B cell (primary cell): ENCODE data around the gene BTLA. TPM values are rescaled to one million over a fixed set of nuclear protein-coding genes. Genes with fewer than 3 reads are reported as not detected.

ENCODE experiments used
- polyA plus RNA-seq: library from polyadenylated mRNA; depleted of rRNA; stranded (reverse); fragments of >200 nt; gene quantifications from 2 replicates; pipeline ENCODE4 v1.2.3, GENCODE V29; 2012
- total RNA-seq, 2 donors: library from RNA; stranded (reverse); fragments of 120-200 nt in 1 of 2; gene quantifications; 1 replicate in 1 of 2; 2 replicates in 1 of 2; pipeline versions ENCODE4 v1.2.3 to v1.2.4, GENCODE V29; 2013 to 2022

Gene BTLA
- total and polyA plus RNA-seq, 2 donors (not counting 1 experiment from before 2014, with no cell fraction given): 75.7 to 101 TPM

Other genes starting within 250 kb of the BTLA start
- 0.41 and 0.49 TPM in 2 replicates for gene SLC9C1, start 205.3 kb downstream of the BTLA start, total RNA-seq
- gene SLC9C1, start 205.3 kb downstream of the BTLA start, polyA plus RNA-seq: 0.07 and 0.30 TPM in 2 replicates
- 35.0 and 36.0 TPM in 2 replicates for gene CD200, start 166.3 kb downstream of the BTLA start, total RNA-seq
- 49.9 and 53.6 TPM in 2 replicates for gene CD200, start 166.3 kb downstream of the BTLA start, polyA plus RNA-seq
- gene ATG3, start 62.5 kb upstream of the BTLA start, total RNA-seq: 48.8 and 54.9 TPM in 2 replicates
- 25.2 and 33.3 TPM in 2 replicates for gene ATG3, start 62.5 kb upstream of the BTLA start, polyA plus RNA-seq
- gene SLC35A5, start 62.6 kb upstream of the BTLA start, total RNA-seq: 32.1 and 34.9 TPM in 2 replicates
- 15.4 and 16.2 TPM in 2 replicates for gene SLC35A5, start 62.6 kb upstream of the BTLA start, polyA plus RNA-seq
- not detected in 2 replicates for gene CCDC80, start 141.7 kb upstream of the BTLA start, total RNA-seq
- under 0.01 TPM in 1 of 2 replicates, not detected in the other for gene CCDC80, start 141.7 kb upstream of the BTLA start, polyA plus RNA-seq